Uterus (tissue), 4 donors: Measurements from ENCODE around the gene WDR74. TPM values are rescaled to one million over a fixed set of nuclear protein-coding genes. Genes with fewer than 3 reads are reported as not detected.

Experiments
- DNase-seq, 2 donors: peaks; one replicate each; pipeline ENCODE4 v3.0.0-alpha.2; 2019 to 2020
- H3K27ac ChIP-seq, 2 donors: fragments of 200-600 bp; sonication (generic); 1 replicate in 1 of 2; 2 replicates in 1 of 2; pipeline ENCODE4 v1.5.1; 2016 to 2018
- H3K27me3 ChIP-seq, 2 donors: fragments of 200-600 bp; sonication (generic); one replicate each; pipeline ENCODE4 v1.5.1; 2018 to 2019; ENCODE audit warnings: control low read depth in 1 of 2
- H3K36me3 ChIP-seq, 2 donors: fragments of 200-600 bp; sonication (generic); one replicate each; pipeline ENCODE4 v1.5.1; 2019; ENCODE audit warnings: control low read depth in 1 of 2
- H3K4me1 ChIP-seq, 2 donors: fragments of 200-600 bp; sonication (generic); one replicate each; pipeline ENCODE4 v1.5.1; 2018 to 2019; ENCODE audit warnings: control low read depth in 1 of 2
- H3K4me3 ChIP-seq, 2 donors: fragments of 200-600 bp; sonication (generic); 1 replicate in 1 of 2; 2 replicates in 1 of 2; pipeline ENCODE4 v1.5.1; 2018 to 2019; ENCODE audit warnings: mild to moderate bottlenecking in 1 of 2
- H3K9me3 ChIP-seq, 2 donors: fragments of 200-600 bp; sonication (generic); one replicate each; pipeline ENCODE4 v1.5.1; 2019; ENCODE audit warnings: control low read depth in 1 of 2
- CTCF ChIP-seq, 4 experiments: fragments of 200-600 bp in 2 of 4; fragments of 450-650 bp in 2 of 4; sonication (generic) in 2 of 4; IDR thresholded peaks; one replicate each; pipeline ENCODE4 v1.5.1; 2016 to 2019; ENCODE audit warnings: antibody characterized with exemption in 4 of 4, mild to moderate bottlenecking in 2 of 4, moderate library complexity in 1 of 4
- POLR2A ChIP-seq, 2 donors: fragments of 450-650 bp; IDR thresholded peaks; one replicate each; pipeline ENCODE4 v1.6.1; 2016; ENCODE audit warnings: antibody characterized with exemption in 2 of 2, mild to moderate bottlenecking in 1 of 2, moderate library complexity in 1 of 2
- intact Hi-C: fragments of 100-400 bp; cut with DNase I; formaldehyde crosslinking; loops from one replicate; pipeline ENCODE4 v1.15.1; 2023; ENCODE audit warnings: low total_unique reads
- total RNA-seq, 4 donors: library from RNA; depleted of rRNA in 3 of 4; stranded (reverse); fragments of >200 nt in 3 of 4; gene quantifications; one replicate each; pipeline versions ENCODE4 v1.1.0 to v1.2.4, GENCODE V29; 2014 to 2023
- donor health status: DM: yes; HTN: yes; CAD: no.

Gene WDR74
- total RNA-seq, 4 donors from 2014 or later = 10.0 to 66.0 (median 35.0) TPM

GRCh38 chr11:62799486-62799885, 39.9 kb downstream of the WDR74 start:
- Histone ChIP-seq H3K9me3 (no peaks in the 10 kb centered on the region), H3K36me3 (no peaks in the 10 kb centered on the region), H3K27ac (no peak overlapping the region), H3K4me1 (peaks cover 0 to 4% of the 10 kb centered on the region in 2 donors), H3K4me3 (no peak overlapping the region), H3K27me3 (no peaks in the 10 kb centered on the region)
- intact Hi-C loops = no loop called here
- no peak for DNase-seq
- TF ChIP-seq POLR2A (IDR thresholded peaks at IDR 0.05) = no peak

- TF ChIP-seq POLR2A (IDR thresholded peaks at IDR 0.05) = no peak
- TF ChIP-seq CTCF (IDR thresholded peaks at IDR 0.05) = no peak
- Histone ChIP-seq H3K27ac (no peak overlapping the region), H3K27me3 (no peaks in the 10 kb centered on the region), H3K36me3 (no peaks in the 10 kb centered on the region), H3K4me3 (no peak overlapping the region), H3K9me3 (no peaks in the 10 kb centered on the region), H3K4me1 (peaks cover 0 to 5% of the 10 kb centered on the region in 2 donors)
- intact Hi-C loops = no loop called here
- DNase-seq = no peak
Observed at GRCh38 chr11:62796281-62796680, 43.1 kb downstream of the WDR74 start.

- H3K27ac ChIP-seq = no peak overlapping the region
- H3K36me3 ChIP-seq = no peaks in the 10 kb centered on the region
- no peaks in the 10 kb centered on the region for H3K27me3 ChIP-seq
- intact Hi-C loops = no loop called here
- peaks cover 0 to 5% of the 10 kb centered on the region in 2 donors for H3K4me1 ChIP-seq
- no peaks in the 10 kb centered on the region for H3K9me3 ChIP-seq
- TF ChIP-seq POLR2A (IDR thresholded peaks at IDR 0.05) (no peak), CTCF (IDR thresholded peaks at IDR 0.05) (no peak)
- H3K4me3 ChIP-seq = no peak overlapping the region
- no peak for DNase-seq
Observed at GRCh38 chr11:62794201-62794775, 45.1 kb downstream of the WDR74 start.

- H3K9me3 ChIP-seq = no peaks in the 10 kb centered on the region
- peak in 1 of 2 donors; percentile 43 for DNase-seq
- no peaks in the 10 kb centered on the region for H3K36me3 ChIP-seq
- no peak for TF ChIP-seq CTCF (IDR thresholded peaks at IDR 0.05)
- TF ChIP-seq POLR2A (IDR thresholded peaks at IDR 0.05) = no peak
- peak overlapping the region; percentile 76 to 85 for H3K27ac ChIP-seq
- intact Hi-C loops = no loop called here
- H3K4me3 ChIP-seq = peak overlapping the region; percentile 69 to 72
- H3K27me3 ChIP-seq = no peaks in the 10 kb centered on the region
- peaks cover 0 to 5% of the 10 kb centered on the region in 2 donors for H3K4me1 ChIP-seq
Observed at GRCh38 chr11:62792202-62792575, 47.2 kb downstream of the WDR74 start.

- intact Hi-C loops = no loop called here
- Histone ChIP-seq H3K4me3 (peak within 1 kb of the TSS; percentile 69 to 72), H3K27ac (peak within 1 kb of the TSS; percentile 76 to 85), H3K36me3 (no peaks in the 10 kb centered on the region), H3K27me3 (no peaks in the 10 kb centered on the region), H3K4me1 (peaks cover 0 to 5% of the 10 kb centered on the region in 2 donors), H3K9me3 (no peaks in the 10 kb centered on the region)
- peak; percentile 82 to 87 for DNase-seq
- TF ChIP-seq POLR2A (IDR thresholded peaks at IDR 0.05) (peak; percentile 53 to 68), CTCF (IDR thresholded peaks at IDR 0.05) (peak in 3 of 4 experiments; percentile 7 to 41 (median 19))
Observed at GRCh38 chr11:62791501-62792201, 47.7 kb downstream of the WDR74 start, which contains the start of gene TMEM223. Gene TMEM223 (minus strand): TSS chr11:62792006. CDS start chr11:62791994, 12 bp downstream.
